ENCODE data around the gene REG3G. TPM values are rescaled to one million over a fixed set of nuclear protein-coding genes. Genes with fewer than 3 reads are reported as not detected.
A peak's percentile ranks its signal among the peaks of the same experiment; 100 is the strongest.

The REG3G gene
- not detected for total RNA-seq
- under 1 TPM in 1 of 2 donors, not detected in 1; 0.11 TPM for polyA plus RNA-seq
- long read RNA-seq, donor 1: 0 reads
- long read RNA-seq, donor 2: 0 reads
- long read RNA-seq, donor 3: 0 reads

DNA sequence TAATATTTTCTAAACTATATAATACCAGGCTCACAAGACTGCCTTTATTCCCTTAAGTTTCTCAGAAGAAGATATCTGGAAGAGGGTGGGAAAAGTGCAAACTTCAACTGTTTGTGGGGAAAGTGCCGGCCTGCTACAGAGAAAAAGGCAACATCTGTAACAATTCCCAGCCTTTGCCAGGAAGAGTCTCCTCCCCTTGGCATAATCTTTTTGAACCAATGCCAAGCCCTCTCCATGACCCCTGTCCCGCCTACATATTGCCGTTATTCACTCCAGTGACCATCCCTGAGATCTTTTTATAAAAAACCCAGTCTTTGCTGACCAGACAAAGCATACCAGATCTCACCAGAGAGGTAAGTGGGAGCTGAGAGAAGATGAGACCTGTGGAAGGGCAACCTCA is at the start of gene REG3G:
TSS of gene REG3G (plus strand) at position 282 of the 400 bp plus-strand sequence. CDS start 392 bp downstream, outside the sequence.
- TF ChIP-seq POLR2A (IDR thresholded peaks at IDR 0.05): no peak
- TF ChIP-seq, protein P1, sequence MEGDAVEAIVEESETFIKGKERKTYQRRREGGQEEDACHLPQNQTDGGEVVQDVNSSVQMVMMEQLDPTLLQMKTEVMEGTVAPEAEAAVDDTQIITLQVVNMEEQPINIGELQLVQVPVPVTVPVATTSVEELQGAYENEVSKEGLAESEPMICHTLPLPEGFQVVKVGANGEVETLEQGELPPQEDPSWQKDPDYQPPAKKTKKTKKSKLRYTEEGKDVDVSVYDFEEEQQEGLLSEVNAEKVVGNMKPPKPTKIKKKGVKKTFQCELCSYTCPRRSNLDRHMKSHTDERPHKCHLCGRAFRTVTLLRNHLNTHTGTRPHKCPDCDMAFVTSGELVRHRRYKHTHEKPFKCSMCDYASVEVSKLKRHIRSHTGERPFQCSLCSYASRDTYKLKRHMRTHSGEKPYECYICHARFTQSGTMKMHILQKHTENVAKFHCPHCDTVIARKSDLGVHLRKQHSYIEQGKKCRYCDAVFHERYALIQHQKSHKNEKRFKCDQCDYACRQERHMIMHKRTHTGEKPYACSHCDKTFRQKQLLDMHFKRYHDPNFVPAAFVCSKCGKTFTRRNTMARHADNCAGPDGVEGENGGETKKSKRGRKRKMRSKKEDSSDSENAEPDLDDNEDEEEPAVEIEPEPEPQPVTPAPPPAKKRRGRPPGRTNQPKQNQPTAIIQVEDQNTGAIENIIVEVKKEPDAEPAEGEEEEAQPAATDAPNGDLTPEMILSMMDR (IDR thresholded peaks at IDR 0.05): no peak
- no peaks in the 10 kb centered on the region for H3K4me1 ChIP-seq
- peaks cover 0 to 7% (median 0%) of the 10 kb centered on the region in 12 donors for H3K9me3 ChIP-seq
- H3K27ac ChIP-seq: no peak within 1 kb of the TSS
- intact Hi-C loops (cut with DNase I): no loop called here
- WGBS, 4 donors: 25 to 59% (median 40%) methylated on average over 3 of the region's 3 CpGs
- no peaks in the 10 kb centered on the region for H3K27me3 ChIP-seq
- ATAC-seq (no peak), DNase-seq (no peak)
- H3K36me3 ChIP-seq: no peaks in the 10 kb centered on the region
- no peak within 1 kb of the TSS for H3K4me3 ChIP-seq

DNA sequence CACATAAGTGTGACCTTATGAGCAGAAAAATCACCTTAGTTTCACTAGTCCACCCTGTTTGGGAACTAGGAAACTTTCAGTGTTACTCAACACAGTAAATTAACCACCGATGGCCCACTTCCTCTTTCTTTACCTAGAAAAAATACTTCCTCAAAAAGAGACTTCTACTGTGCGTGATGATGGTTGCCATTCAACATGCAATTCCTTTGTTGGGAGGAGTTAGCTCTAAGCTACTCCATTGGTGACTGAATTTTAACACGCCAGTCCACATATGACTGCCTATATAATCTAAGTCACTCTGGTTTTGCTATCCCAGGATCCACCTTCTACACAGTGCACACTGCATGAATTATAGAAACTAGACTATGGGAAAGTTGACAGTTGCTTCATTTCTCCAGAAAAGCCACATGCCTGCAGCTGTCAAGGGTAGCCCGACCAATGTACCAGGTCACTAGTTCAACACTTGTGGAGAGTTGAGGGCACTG is 47.8 kb upstream of the REG3G start:
- H3K9me3 ChIP-seq: no peaks in the 10 kb centered on the region
- H3K36me3 ChIP-seq: no peaks in the 10 kb centered on the region
- ATAC-seq (no peak), DNase-seq (no peak)
- intact Hi-C loops (cut with DNase I): no loop called here
- TF ChIP-seq POLR2A (IDR thresholded peaks at IDR 0.05): no peak
- TF ChIP-seq, protein P1 (IDR thresholded peaks at IDR 0.05): no peak
- no peak overlapping the region for H3K27ac ChIP-seq
- H3K27me3 ChIP-seq: peaks cover 0 to 23% (median 0%) of the 10 kb centered on the region in 9 donors
- H3K4me3 ChIP-seq: no peak overlapping the region
- no peaks in the 10 kb centered on the region for H3K4me1 ChIP-seq
- 67 to 75% (median 71%) methylated on average over 4 of the region's 4 CpGs for WGBS, 4 donors

DNA sequence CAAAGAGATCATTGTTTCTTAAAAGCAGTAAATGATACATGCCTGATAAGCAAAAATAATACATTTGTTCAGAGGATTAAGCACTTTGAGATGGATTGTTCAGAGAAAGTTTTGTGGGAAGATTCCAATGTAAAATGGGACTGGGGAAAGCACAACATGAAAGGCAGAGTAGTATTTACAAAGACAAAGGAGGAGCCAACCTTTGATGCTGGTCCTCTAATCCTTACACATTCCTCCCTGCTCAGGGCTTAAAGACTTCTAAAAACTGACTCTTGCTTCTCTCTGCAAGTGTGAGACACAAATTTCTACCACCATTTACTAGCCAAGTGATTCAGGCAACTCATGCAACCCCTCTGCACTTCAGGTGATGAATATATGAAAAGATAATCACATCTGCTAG is 47.2 kb upstream of the REG3G start:
- intact Hi-C loops (cut with DNase I): no loop called here
- TF ChIP-seq POLR2A (IDR thresholded peaks at IDR 0.05): no peak
- TF ChIP-seq, protein P1 (IDR thresholded peaks at IDR 0.05): no peak
- DNase-seq: no peak
- Histone ChIP-seq H3K27me3 (peaks cover 0 to 23% (median 0%) of the 10 kb centered on the region in 9 donors), H3K4me1 (no peaks in the 10 kb centered on the region), H3K9me3 (no peaks in the 10 kb centered on the region), H3K27ac (no peak overlapping the region), H3K4me3 (no peak overlapping the region), H3K36me3 (no peaks in the 10 kb centered on the region)
- no peak for ATAC-seq

DNA sequence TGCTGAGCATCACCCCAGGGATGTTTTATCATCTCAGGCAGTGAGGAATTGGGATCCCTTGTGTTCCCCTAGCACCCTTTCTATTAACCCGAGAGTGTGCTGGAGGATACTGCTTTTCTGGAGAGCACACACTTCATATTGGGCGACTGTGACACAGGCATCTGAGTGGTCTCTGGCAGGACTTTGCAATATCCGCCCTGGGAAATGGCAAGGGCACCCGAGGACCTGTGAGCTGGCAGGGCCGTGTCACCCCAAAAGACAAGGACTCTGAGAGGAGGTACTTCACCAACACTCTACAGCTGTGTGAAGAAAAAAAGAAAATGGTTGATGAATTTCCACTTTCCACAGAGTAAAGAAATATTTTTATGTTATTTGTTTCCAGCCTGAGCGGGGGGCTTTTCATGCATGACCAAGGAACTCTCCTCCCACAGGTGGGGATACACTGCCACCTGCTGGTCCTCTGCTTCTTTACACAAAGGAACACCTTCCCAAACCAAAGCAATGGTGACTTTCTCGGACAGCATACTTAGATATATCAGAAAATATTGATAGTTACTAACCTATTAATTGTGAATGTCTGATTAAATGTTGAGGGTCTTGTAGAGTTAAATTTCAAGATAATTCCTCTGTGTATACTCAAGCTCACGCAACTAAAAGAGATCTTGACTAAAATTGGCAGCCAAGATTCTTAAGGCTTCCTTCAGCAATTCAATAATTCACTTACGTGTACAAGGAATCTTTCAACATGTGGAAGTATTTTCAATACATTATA is 45.9 kb upstream of the REG3G start:
- no peak overlapping the region for H3K27ac ChIP-seq
- intact Hi-C loops (cut with DNase I): no loop called here
- no peak overlapping the region for H3K4me3 ChIP-seq
- H3K4me1 ChIP-seq: no peaks in the 10 kb centered on the region
- DNase-seq (no peak), ATAC-seq (no peak)
- WGBS, 4 donors: 35 to 38% (median 36%) methylated on average over 9 of the region's 9 CpGs
- H3K36me3 ChIP-seq: no peaks in the 10 kb centered on the region
- no peaks in the 10 kb centered on the region for H3K9me3 ChIP-seq
- peaks cover 0 to 24% (median 0%) of the 10 kb centered on the region in 9 donors for H3K27me3 ChIP-seq
- TF ChIP-seq POLR2A (IDR thresholded peaks at IDR 0.05): no peak
- TF ChIP-seq, protein P1 (IDR thresholded peaks at IDR 0.05): peak in 9 of 12 donors; percentile 14 to 59 (median 42)

All from heart left ventricle (tissue), 16 donors.